HCT116 (cell line): ENCODE measurements around the gene AVL9. TPM values are rescaled to one million over a fixed set of nuclear protein-coding genes. Genes with fewer than 3 reads are reported as not detected.

Experiments
- ATAC-seq: fragments of 200-7000 bp; cut with Tn5 transposase; 2 replicates; pipeline ENCODE4 v1.9.1; 2020; ENCODE audit warnings: mild to moderate bottlenecking, moderate library complexity
- BruUV-seq: library from RNA; stranded (reverse); fragments of 400-500 nt; replicated peaks from 2 replicates; lab custom pipeline; 2021; lab: Mats Ljungman, UMichigan
- CTCF ChIA-PET: fragments of 300-600 bp; sonication (Branson Sonifier 250); formaldehyde crosslinking; loops from one replicate; lab custom pipeline; 2021; ENCODE audit warnings: antibody characterized with exemption; lab: Charles Lee
- POLR2A ChIA-PET: fragments of 300-600, 350-600 bp; sonication (Branson Sonifier 250); formaldehyde crosslinking; loops from one replicate; lab custom pipeline; 2021; ENCODE audit warnings: antibody characterized with exemption; lab: Charles Lee
- RAD21 ChIA-PET, 2 experiments: fragments of 300-600 bp; sonication (Branson Sonifier 250); formaldehyde crosslinking; loops; one replicate each; lab custom pipeline; 2023; ENCODE audit warnings: low total read pairs in 2 of 2; ENCODE audit not compliant: uncharacterized antibody in 2 of 2, unreplicated experiment in 2 of 2, low non-redundant PET in 1 of 2; lab: Charles Lee
- DNase-seq: peaks from one replicate; pipeline ENCODE4 v3.0.0-alpha.2; 2010; ENCODE audit warnings: low read depth, low spot score
- H2AFZ ChIP-seq: fragments of 200-600 bp; shearing (Covaris generic), sonication (generic); 2 replicates; pipeline ENCODE4 v1.6.1; 2017; ENCODE audit warnings: low read depth, mixed run types, mixed read lengths, antibody characterized with exemption, low read length; ENCODE audit not compliant: poor library complexity, severe bottlenecking
- H3K27ac ChIP-seq: 2 replicates; pipeline ENCODE4 v1.5.1; 2012; ENCODE audit warnings: low read depth, low read length
- H3K27me3 ChIP-seq: fragments of 200-600 bp; sonication (generic); 2 replicates; pipeline ENCODE4 v1.6.1; 2016; ENCODE audit warnings: mixed run types, low read length, mixed read lengths; ENCODE audit not compliant: insufficient read depth
- H3K36me3 ChIP-seq, 2 experiments: fragments of 200-500 bp in 1 of 2; fragments of 200-600 bp in 1 of 2; sonication (Bioruptor generic) in 1 of 2; sonication (generic) in 1 of 2; 2 replicates each; pipeline versions ENCODE4 v1.5.1 to v1.6.1; 2014 to 2016; ENCODE audit warnings: low read length in 2 of 2, inconsistent platforms in 1 of 2, mixed read lengths in 1 of 2, mixed run types in 1 of 2; ENCODE audit not compliant: insufficient read depth in 2 of 2, control insufficient read depth in 1 of 2
- H3K4me1 ChIP-seq, 2 experiments: fragments of 200-600 bp in 1 of 2; sonication (generic) in 1 of 2; 2 replicates each; pipeline versions ENCODE4 v1.5.1 to v1.6.1; 2012 to 2017; ENCODE audit warnings: low read length in 2 of 2, inconsistent platforms in 1 of 2, mild to moderate bottlenecking in 1 of 2, mixed read lengths in 1 of 2, mixed run types in 1 of 2, moderate library complexity in 1 of 2; ENCODE audit not compliant: insufficient read depth in 2 of 2, control insufficient read depth in 1 of 2
- H3K4me2 ChIP-seq: fragments of 200-600 bp; sonication (generic); 2 replicates; pipeline ENCODE4 v1.6.1; 2017; ENCODE audit warnings: mixed run types, low read length, mixed read lengths
- H3K4me3 ChIP-seq, 2 experiments: fragments of 200-600 bp in 1 of 2; sonication (generic) in 1 of 2; replicated peaks in 1 of 2; 2 replicates each; pipeline ENCODE4 v1.5.1; 2011 to 2016; ENCODE audit warnings: low read length in 2 of 2, control low read depth in 1 of 2, low read depth in 1 of 2, mild to moderate bottlenecking in 1 of 2, mixed read lengths in 1 of 2, mixed run types in 1 of 2
- H3K79me2 ChIP-seq: fragments of 200-600 bp; sonication (generic); 2 replicates; pipeline ENCODE4 v1.6.1; 2017; ENCODE audit warnings: mild to moderate bottlenecking, mixed run types, low read length, moderate library complexity, mixed read lengths; ENCODE audit not compliant: insufficient read depth
- H3K9ac ChIP-seq: fragments of 200-600 bp; sonication (generic); 2 replicates; pipeline ENCODE4 v1.6.1; 2016; ENCODE audit warnings: low read length, mixed read lengths
- H3K9me2 ChIP-seq: fragments of 200-600 bp; sonication (generic), shearing (Covaris generic); 2 replicates; pipeline ENCODE4 v1.6.1; 2017; ENCODE audit warnings: mixed run types, mild to moderate bottlenecking, moderate library complexity; ENCODE audit not compliant: insufficient read depth
- H3K9me3 ChIP-seq, 2 experiments: fragments of 200-500 bp in 1 of 2; fragments of 200-600 bp in 1 of 2; sonication (Bioruptor generic) in 1 of 2; sonication (generic) in 1 of 2; 2 replicates each; pipeline ENCODE4 v1.6.1; 2014 to 2017; ENCODE audit warnings: low read length in 2 of 2, mixed read lengths in 2 of 2, inconsistent platforms in 1 of 2, low read depth in 1 of 2, mild to moderate bottlenecking in 1 of 2, mixed run types in 1 of 2, moderate library complexity in 1 of 2; ENCODE audit not compliant: control insufficient read depth in 1 of 2, insufficient read depth in 1 of 2
- H4K20me1 ChIP-seq: fragments of 200-600 bp; sonication (generic), shearing (Covaris generic); 2 replicates; pipeline ENCODE4 v1.6.1; 2017; ENCODE audit warnings: mixed run types, mild to moderate bottlenecking, moderate library complexity; ENCODE audit not compliant: insufficient read depth
- CEBPB ChIP-seq: IDR thresholded peaks from 2 replicates; pipeline ENCODE4 v1.6.1; 2012; ENCODE audit warnings: low read depth
- EGR1 ChIP-seq: IDR thresholded peaks from 2 replicates; pipeline ENCODE4 v1.6.1; 2012; ENCODE audit warnings: low read depth
- ELF1 ChIP-seq: IDR thresholded peaks from 2 replicates; pipeline ENCODE4 v1.6.1; 2012; ENCODE audit warnings: low read depth, borderline replicate concordance
- EZH2 ChIP-seq: fragments of 200-600 bp; sonication (generic); IDR thresholded peaks from 2 replicates; pipeline ENCODE4 v1.6.1; 2017; ENCODE audit warnings: antibody characterized with exemption, mixed run types
- EZH2phosphoT487 ChIP-seq: fragments of 200-600 bp; IDR thresholded peaks from 2 replicates; pipeline ENCODE4 v1.6.1; 2018; ENCODE audit warnings: antibody characterized with exemption, borderline replicate concordance
- SIN3A ChIP-seq: IDR thresholded peaks from 2 replicates; pipeline ENCODE4 v1.6.1; 2012; ENCODE audit warnings: low read depth
- SP1 ChIP-seq: IDR thresholded peaks from 2 replicates; pipeline ENCODE4 v1.6.1; 2012; ENCODE audit warnings: low read depth
- TCF7L2 ChIP-seq: IDR thresholded peaks from 2 replicates; pipeline ENCODE4 v1.7.0; 2011; ENCODE audit warnings: borderline replicate concordance, inconsistent platforms; ENCODE audit not compliant: insufficient read depth, insufficient read length; ENCODE audit errors: extremely low read depth
- YY1 ChIP-seq: IDR thresholded peaks from 2 replicates; pipeline ENCODE4 v1.6.1; 2011; ENCODE audit warnings: low read length, low read depth, moderate library complexity, mild to moderate bottlenecking; ENCODE audit not compliant: insufficient replicate concordance; ENCODE audit errors: extremely low read depth
- ZFX ChIP-seq: fragments of 450-650 bp; IDR thresholded peaks from 2 replicates; pipeline ENCODE4 v1.6.1; 2017
- intact Hi-C: fragments of 100-400 bp; cut with micrococcal nuclease; formaldehyde crosslinking; loops from 2 replicates; pipeline ENCODE4 v1.10.0; 2022
- total RNA-seq: library from RNA; stranded (reverse); gene quantifications from one replicate; pipeline ENCODE4 v1.2.1, GENCODE V29; 2021; ENCODE audit not compliant: unreplicated experiment
- TF ChIP-seq, protein P1 (sequence below): IDR thresholded peaks from 2 replicates; pipeline ENCODE4 v1.6.1; 2011; ENCODE audit warnings: mild to moderate bottlenecking, low read length, moderate library complexity; ENCODE audit not compliant: insufficient replicate concordance; ENCODE audit errors: extremely low read depth
- TF ChIP-seq, protein P2 (sequence below): IDR thresholded peaks from 2 replicates; pipeline ENCODE4 v1.6.1; 2012

Gene AVL9
- total RNA-seq, 1 experiment from 2014 or later, result 89.0 TPM

DNA sequence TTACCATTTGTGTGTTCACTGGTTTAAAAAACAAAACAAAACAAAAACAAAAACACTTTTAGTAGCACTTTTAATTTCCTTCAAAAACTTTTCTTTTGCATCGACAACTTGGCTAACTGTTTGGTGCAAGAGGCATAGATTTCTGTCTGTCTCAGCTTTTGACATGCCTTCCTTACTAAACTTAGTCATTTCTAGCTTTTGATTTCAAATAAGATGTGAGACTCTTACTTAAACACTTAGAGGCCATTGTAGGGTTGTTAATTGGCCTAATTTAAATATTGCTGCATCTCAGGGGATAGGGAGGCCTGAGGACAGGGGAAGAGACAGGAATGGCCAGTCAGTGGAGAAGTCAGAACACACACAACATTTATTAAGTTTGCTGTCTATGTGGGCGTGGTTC, 66.3 kb downstream of the AVL9 start:
- no peaks in the 10 kb centered on the region for H4K20me1 ChIP-seq
- no peak overlapping the region for H3K4me3 ChIP-seq
- BruUV-seq, result no TSS peak
- no peak overlapping the region for H3K4me2 ChIP-seq
- ChIA-PET RAD21 (no interaction called here), POLR2A (no interaction called here)
- no peaks in the 10 kb centered on the region for H3K9me3 ChIP-seq
- no peak overlapping the region for H2AFZ ChIP-seq
- intact Hi-C loops, result no loop called here
- TF ChIP-seq, protein P1, sequence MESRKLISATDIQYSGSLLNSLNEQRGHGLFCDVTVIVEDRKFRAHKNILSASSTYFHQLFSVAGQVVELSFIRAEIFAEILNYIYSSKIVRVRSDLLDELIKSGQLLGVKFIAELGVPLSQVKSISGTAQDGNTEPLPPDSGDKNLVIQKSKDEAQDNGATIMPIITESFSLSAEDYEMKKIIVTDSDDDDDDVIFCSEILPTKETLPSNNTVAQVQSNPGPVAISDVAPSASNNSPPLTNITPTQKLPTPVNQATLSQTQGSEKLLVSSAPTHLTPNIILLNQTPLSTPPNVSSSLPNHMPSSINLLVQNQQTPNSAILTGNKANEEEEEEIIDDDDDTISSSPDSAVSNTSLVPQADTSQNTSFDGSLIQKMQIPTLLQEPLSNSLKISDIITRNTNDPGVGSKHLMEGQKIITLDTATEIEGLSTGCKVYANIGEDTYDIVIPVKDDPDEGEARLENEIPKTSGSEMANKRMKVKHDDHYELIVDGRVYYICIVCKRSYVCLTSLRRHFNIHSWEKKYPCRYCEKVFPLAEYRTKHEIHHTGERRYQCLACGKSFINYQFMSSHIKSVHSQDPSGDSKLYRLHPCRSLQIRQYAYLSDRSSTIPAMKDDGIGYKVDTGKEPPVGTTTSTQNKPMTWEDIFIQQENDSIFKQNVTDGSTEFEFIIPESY, result no peak
- TF ChIP-seq, protein P2, sequence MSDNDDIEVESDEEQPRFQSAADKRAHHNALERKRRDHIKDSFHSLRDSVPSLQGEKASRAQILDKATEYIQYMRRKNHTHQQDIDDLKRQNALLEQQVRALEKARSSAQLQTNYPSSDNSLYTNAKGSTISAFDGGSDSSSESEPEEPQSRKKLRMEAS, result no peak
- TF ChIP-seq TCF7L2 (no peak), EGR1 (no peak), EZH2phosphoT487 (no peak), SP1 (no peak), EZH2 (no peak), ZFX (no peak), SIN3A (no peak), CEBPB (no peak), YY1 (no peak), ELF1 (no peak)
- TF ChIP-seq, all 23 proteins: peak for 0
- H3K79me2 ChIP-seq, result no peaks in the 10 kb centered on the region
- H3K27ac ChIP-seq, result no peak overlapping the region
- CTCF ChIA-PET, result no interaction called here
- ATAC-seq (no peak), DNase-seq (no peak)
- H3K9ac ChIP-seq, result no peak overlapping the region
- H3K4me1 ChIP-seq, result no peaks in the 10 kb centered on the region
- H3K9me2 ChIP-seq, result no peaks in the 10 kb centered on the region
- H3K36me3 ChIP-seq, result peaks cover 10 to 18% of the 10 kb centered on the region in 2 experiments; a peak in 3 of 4 replicates
- no peaks in the 10 kb centered on the region for H3K27me3 ChIP-seq
